Coronary artery (tissue), 2 donors: ENCODE measurements around the gene MCM7.
A peak's percentile ranks its signal among the peaks of the same experiment; 100 is the strongest.
"Not testable (repeated sequence)": the region's sequence is repeated elsewhere in the genome, so short reads cannot be mapped to it uniquely, and the experiment has no call there.

Experiments
- DNase-seq: peaks from one replicate; pipeline ENCODE4 v3.0.0-alpha.2; 2017; ENCODE audit warnings: low spot score
- H3K27ac ChIP-seq, 2 donors: fragments of 200-600 bp; sonication (generic); one replicate each; pipeline ENCODE4 v1.5.1; 2016 to 2019
- H3K4me3 ChIP-seq: fragments of 200-600 bp; sonication (generic); 2 replicates; pipeline ENCODE4 v1.5.1; 2016; ENCODE audit warnings: mild to moderate bottlenecking, moderate library complexity
- TF ChIP-seq, protein P1 (sequence below): fragments of 200-600 bp; sonication (generic); IDR thresholded peaks from one replicate; pipeline ENCODE4 v1.5.1; 2019; ENCODE audit warnings: antibody characterized with exemption

MCM7 gene

DNA sequence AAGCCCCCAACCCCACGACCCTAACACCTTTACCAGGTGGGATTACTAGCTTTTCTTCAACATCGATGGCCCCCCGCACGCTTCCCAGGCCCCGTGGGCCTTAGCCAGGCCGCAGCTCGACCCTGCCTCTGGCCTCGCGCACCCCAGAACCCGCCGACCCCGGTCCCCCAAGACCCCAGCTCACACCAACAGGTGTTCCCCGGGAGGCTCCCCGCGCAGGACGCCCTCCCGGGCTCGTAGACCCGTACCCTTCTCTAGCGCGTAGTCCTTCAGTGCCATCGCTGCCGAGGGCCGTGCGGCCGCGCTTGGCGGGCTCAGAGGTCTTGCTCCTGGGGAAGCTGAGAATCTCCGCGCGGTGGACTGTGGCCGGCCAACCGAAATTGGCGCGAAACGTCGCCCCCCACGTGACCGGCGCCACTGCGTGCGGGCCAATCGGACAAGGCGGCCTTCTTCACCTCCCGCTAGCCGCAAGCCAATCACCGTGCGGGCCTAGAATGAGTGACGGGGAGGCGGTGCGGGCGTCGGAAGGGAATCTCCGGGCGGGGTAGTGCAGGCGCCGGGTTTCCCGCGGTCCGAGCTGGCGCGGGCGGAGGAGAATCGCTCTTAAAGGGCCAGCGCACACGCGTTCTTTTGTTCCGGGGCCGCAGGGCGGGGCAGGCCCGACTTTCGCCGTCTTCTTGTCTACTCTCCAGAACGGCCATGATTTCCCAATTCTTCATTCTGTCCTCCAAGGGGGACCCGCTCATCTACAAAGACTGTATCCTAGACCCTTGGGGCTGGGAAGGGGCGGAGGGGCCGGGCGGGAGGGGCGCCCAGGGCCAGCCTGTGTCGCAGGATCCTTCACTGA lies at the start of gene MCM7, which contains the start of gene AP4M1:
TSS of gene MCM7 (minus strand) at position 382 of the 847 bp plus-strand sequence. CDS start at position 279, 103 bp downstream.
TSS of gene AP4M1 (plus strand) at position 628 of the 847 bp plus-strand sequence. CDS start at position 700, 72 bp downstream.
- TF ChIP-seq, protein P1, sequence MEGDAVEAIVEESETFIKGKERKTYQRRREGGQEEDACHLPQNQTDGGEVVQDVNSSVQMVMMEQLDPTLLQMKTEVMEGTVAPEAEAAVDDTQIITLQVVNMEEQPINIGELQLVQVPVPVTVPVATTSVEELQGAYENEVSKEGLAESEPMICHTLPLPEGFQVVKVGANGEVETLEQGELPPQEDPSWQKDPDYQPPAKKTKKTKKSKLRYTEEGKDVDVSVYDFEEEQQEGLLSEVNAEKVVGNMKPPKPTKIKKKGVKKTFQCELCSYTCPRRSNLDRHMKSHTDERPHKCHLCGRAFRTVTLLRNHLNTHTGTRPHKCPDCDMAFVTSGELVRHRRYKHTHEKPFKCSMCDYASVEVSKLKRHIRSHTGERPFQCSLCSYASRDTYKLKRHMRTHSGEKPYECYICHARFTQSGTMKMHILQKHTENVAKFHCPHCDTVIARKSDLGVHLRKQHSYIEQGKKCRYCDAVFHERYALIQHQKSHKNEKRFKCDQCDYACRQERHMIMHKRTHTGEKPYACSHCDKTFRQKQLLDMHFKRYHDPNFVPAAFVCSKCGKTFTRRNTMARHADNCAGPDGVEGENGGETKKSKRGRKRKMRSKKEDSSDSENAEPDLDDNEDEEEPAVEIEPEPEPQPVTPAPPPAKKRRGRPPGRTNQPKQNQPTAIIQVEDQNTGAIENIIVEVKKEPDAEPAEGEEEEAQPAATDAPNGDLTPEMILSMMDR = no peak
- DNase-seq = peak; percentile 99
- peak within 1 kb of the TSS; percentile 82 to 97 for H3K27ac ChIP-seq
- peak within 1 kb of the TSS; percentile 82 for H3K4me3 ChIP-seq

DNA sequence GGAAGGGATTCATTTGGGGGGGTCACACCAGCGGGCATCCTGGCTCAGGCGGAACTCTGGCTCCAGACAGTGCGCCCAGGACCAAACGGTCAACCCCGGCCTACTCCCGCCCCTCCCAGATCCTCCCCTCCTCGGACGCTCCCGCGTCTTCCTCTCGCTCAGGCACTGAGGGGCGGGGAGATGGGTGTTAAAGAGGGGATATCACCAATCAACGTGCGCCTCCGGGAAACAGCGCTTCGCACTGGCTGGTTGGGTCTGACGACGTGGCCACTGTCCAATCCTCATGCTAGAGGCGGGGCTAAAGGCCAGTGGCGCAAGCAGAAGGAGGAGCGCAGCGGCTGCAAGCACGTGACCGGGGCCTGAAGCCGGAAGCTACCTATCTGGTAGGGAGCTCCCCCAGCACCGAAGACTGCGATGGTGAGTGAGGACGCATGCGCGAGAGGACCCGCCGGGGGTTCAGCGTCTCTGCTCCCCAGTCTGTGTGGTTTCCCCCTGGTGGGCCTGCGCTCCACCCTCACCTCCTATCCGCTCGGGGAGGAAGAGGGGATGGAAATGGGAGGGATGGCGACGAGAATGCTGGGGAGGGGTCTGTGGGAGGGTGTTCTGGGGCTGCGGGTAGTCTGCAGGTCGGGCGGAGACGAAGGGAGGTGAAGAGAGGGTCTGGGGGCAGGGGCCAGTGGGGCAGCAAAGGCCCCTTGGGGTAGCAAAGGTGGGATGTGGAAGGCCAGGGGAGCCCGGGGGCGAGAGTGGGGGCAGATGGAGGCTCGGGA lies 47.5 kb upstream of the MCM7 start, which contains the start of gene LAMTOR4:
TSS of gene LAMTOR4 (plus strand) at position 360 of the 770 bp plus-strand sequence. CDS start at position 415, 55 bp downstream.
- peak within 1 kb of the TSS; percentile 85 to 96 for H3K27ac ChIP-seq
- DNase-seq = peak; percentile 100
- peak within 1 kb of the TSS; percentile 99 for H3K4me3 ChIP-seq
- TF ChIP-seq, protein P1 = no peak

DNA sequence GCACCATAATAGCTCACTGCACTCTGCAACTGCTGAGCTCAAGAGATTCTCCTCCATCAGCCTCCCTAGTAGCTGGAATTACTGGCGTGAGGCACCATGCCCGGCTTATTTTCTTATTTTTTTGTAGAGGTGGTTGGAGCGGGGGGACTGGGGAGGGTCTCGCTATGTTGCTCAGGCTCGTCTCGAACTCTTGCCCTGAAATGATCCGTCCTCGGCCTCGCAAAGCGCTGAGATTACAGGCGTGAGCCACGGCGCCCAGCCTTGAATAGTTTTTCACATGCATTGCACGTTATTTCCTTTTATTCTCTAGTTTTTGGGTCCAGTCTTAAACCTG lies 47.0 kb upstream of the MCM7 start:
- peak overlapping the region; percentile 85 to 96 for H3K27ac ChIP-seq
- TF ChIP-seq, protein P1 = no peak

DNA sequence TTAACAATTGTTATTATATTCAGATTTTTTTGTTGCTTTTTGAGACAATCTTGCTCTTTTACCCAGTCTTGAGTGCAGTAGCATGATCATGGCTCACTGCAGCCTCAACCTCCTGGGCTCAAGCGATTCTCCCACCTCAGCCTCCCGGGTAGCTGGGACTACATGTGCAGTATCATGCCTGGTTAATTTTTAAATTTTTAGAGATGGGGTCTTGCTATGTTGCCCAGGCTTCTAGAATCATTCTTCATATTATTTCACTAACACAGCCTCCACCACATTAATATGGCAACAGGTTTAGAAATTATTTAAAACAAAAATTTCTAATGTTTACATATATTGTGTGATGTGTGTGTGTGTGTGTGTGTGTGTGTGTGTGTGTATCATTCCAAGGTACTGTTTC lies 46.1 kb upstream of the MCM7 start:
- TF ChIP-seq, protein P1 = no peak

More for the DNA sequence above, 47.0 kb upstream of the MCM7 start:
- no peak for DNase-seq
- H3K4me3 ChIP-seq = peak overlapping the region; percentile 99

DNA sequence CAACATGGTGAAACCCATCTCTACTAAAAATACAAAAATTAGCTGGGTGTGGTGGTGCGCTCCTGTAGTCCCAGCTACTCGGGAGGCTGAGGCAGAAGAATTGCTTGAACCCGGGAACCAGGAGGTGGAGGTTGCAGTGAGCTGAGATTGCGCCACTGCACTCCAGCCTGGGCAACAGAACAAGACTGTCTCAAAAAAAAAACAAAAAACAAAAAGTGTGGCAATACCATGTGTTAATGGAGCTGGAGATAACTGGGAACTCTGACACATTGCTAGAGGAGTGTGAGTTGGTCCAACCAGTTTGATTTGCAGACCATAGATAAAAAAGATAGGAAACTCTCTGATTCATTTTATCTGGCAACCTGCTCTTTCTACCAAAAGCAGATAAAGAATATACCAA lies 45.2 kb upstream of the MCM7 start:
- not testable (repeated sequence) for H3K27ac ChIP-seq, H3K4me3 ChIP-seq, DNase-seq

More for the DNA sequence above, 46.1 kb upstream of the MCM7 start:
- Histone ChIP-seq H3K27ac (no peak overlapping the region), H3K4me3 (no peak overlapping the region)
- no peak for DNase-seq

DNA sequence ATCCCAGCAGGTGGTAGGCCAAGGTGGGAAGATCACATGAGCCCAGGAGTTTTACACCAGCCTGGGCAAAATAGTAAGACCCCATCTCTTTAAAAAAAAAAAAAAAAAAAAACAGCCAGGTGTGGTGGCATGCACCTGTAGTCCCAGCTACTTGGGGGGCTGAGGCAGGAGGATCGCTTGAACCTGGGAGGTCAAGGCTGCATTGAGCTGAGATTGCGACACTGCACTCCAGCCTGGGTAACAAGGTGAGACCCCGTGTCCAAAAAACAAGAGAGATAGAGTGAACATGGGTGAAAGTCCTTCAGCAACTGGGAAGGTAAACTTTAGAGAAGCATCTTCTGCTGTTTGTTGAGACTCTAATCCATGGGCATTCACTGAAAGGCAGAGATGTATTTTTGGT lies 41.3 kb upstream of the MCM7 start:
- Histone ChIP-seq H3K4me3 (no peak overlapping the region), H3K27ac (no peak overlapping the region)
- no peak for DNase-seq
- TF ChIP-seq, protein P1 = no peak

DNA sequence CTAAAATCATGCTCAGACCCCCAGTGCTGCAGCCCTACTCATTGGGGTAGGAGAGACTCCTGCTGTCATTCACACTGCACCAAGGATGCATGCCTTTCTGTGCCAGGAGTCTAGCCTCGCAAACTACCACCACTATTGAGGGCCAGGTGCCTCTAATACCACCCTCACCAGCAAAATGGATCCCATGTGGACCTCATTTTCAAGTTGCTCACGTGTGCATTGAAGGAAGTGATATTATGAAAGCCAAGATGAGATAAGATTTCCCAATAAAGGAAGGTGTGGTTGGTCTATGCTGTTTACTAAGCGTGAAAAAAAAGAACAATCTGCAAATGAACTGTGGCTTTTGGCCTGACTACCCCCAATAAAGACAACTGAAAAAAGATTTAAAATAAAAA lies 40.4 kb upstream of the MCM7 start:
- H3K4me3 ChIP-seq = no peak overlapping the region
- DNase-seq = no peak
- TF ChIP-seq, protein P1 = no peak
- no peak overlapping the region for H3K27ac ChIP-seq
